ENCODE measurements around the gene ERRFI1.

The ERRFI1 gene

GRCh38 chr1:7991504-7992440, 34.3 kb downstream of the ERRFI1 start:
- Histone ChIP-seq H3K4me3 (ENCODE audit: low read length) (no peak overlapping the region), H3K4me2 (ENCODE audit: low read length) (no peak overlapping the region), H3K27me3 (ENCODE audit: low read depth, low read length) (no peaks in the 10 kb centered on the region), H3K27ac (ENCODE audit: low read length) (no peak overlapping the region), H2AFZ (ENCODE audit: low read depth, low read length) (no peak overlapping the region), H4K20me1 (ENCODE audit: insufficient read depth, low read length) (no peaks in the 10 kb centered on the region), H3K9me3 (ENCODE audit: insufficient read depth, low read length) (no peaks in the 10 kb centered on the region), H3K9ac (ENCODE audit: low read length) (no peak overlapping the region), H3K36me3 (replicated peaks; ENCODE audit: low read depth, low read length) (no peaks in the 10 kb centered on the region), H3K4me1 (ENCODE audit: low read length) (peaks cover 4% of the 10 kb centered on the region), H3K79me2 (ENCODE audit: low read length) (no peaks in the 10 kb centered on the region)
- TF ChIP-seq, protein P1, sequence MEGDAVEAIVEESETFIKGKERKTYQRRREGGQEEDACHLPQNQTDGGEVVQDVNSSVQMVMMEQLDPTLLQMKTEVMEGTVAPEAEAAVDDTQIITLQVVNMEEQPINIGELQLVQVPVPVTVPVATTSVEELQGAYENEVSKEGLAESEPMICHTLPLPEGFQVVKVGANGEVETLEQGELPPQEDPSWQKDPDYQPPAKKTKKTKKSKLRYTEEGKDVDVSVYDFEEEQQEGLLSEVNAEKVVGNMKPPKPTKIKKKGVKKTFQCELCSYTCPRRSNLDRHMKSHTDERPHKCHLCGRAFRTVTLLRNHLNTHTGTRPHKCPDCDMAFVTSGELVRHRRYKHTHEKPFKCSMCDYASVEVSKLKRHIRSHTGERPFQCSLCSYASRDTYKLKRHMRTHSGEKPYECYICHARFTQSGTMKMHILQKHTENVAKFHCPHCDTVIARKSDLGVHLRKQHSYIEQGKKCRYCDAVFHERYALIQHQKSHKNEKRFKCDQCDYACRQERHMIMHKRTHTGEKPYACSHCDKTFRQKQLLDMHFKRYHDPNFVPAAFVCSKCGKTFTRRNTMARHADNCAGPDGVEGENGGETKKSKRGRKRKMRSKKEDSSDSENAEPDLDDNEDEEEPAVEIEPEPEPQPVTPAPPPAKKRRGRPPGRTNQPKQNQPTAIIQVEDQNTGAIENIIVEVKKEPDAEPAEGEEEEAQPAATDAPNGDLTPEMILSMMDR (IDR thresholded peaks at IDR 0.05; ENCODE audit: low read depth, low read length), result no peak
- no peak for TF ChIP-seq EZH2phosphoT487 (IDR thresholded peaks at IDR 0.05; ENCODE audit: low read depth)

DNA sequence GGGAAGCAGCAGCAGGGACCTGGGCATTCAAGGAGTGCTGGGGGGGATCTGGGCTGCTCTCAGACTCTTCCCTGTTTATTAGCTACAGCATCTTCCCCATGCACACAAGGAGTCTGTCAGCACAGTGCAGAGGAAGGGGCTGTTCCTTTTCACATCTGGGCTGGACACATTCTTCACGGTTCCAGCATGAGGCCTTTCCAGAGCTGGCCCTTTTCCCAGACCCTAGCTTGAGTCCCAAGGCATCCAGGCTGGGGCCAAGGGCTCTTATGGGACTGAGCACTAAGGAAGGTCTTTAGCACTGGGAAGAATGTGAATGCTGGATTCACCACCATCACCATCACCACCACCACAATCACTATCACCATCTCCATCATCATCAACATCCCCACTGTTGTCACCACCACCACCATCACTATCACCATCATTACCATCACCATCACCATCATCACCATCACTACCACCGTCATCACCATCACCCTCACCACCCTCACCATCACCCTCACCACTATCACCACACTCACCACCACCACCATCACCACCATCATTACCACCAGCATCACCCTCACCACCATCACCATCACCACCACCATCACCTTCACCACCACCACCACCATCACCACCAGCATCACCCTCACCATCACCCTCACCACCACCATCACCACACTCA, 36.2 kb downstream of the ERRFI1 start:
- Histone ChIP-seq H3K4me1 (ENCODE audit: low read length) (peaks cover 4% of the 10 kb centered on the region), H3K4me3 (ENCODE audit: low read length) (no peak overlapping the region), H4K20me1 (ENCODE audit: insufficient read depth, low read length) (no peaks in the 10 kb centered on the region), H3K4me2 (ENCODE audit: low read length) (no peak overlapping the region), H3K79me2 (ENCODE audit: low read length) (no peaks in the 10 kb centered on the region), H3K36me3 (replicated peaks; ENCODE audit: low read depth, low read length) (peaks cover 7% of the 10 kb centered on the region), H3K27ac (ENCODE audit: low read length) (no peak overlapping the region), H3K9me3 (ENCODE audit: insufficient read depth, low read length) (no peaks in the 10 kb centered on the region), H3K27me3 (ENCODE audit: low read depth, low read length) (no peaks in the 10 kb centered on the region), H2AFZ (ENCODE audit: low read depth, low read length) (no peak overlapping the region), H3K9ac (ENCODE audit: low read length) (no peak overlapping the region)
- TF ChIP-seq, protein P1 (IDR thresholded peaks at IDR 0.05; ENCODE audit: low read depth, low read length), result no peak
- no peak for TF ChIP-seq EZH2phosphoT487 (IDR thresholded peaks at IDR 0.05; ENCODE audit: low read depth)

GRCh38 chr1:7988576-7988975, 37.5 kb downstream of the ERRFI1 start:
- no peaks in the 10 kb centered on the region for H3K79me2 ChIP-seq (ENCODE audit: low read length)
- no peaks in the 10 kb centered on the region for H3K27me3 ChIP-seq (ENCODE audit: low read depth, low read length)
- H2AFZ ChIP-seq (ENCODE audit: low read depth, low read length), result no peak overlapping the region
- no peak overlapping the region for H3K4me2 ChIP-seq (ENCODE audit: low read length)
- no peaks in the 10 kb centered on the region for H3K9me3 ChIP-seq (ENCODE audit: insufficient read depth, low read length)
- no peaks in the 10 kb centered on the region for H4K20me1 ChIP-seq (ENCODE audit: insufficient read depth, low read length)
- H3K4me3 ChIP-seq (ENCODE audit: low read length), result no peak overlapping the region
- no peak overlapping the region for H3K27ac ChIP-seq (ENCODE audit: low read length)
- no peak overlapping the region for H3K9ac ChIP-seq (ENCODE audit: low read length)
- H3K4me1 ChIP-seq (ENCODE audit: low read length), result peaks cover 4% of the 10 kb centered on the region
- TF ChIP-seq EZH2phosphoT487 (IDR thresholded peaks at IDR 0.05; ENCODE audit: low read depth), result no peak
- TF ChIP-seq, protein P1 (IDR thresholded peaks at IDR 0.05; ENCODE audit: low read depth, low read length), result no peak
- peaks cover 12% of the 10 kb centered on the region for H3K36me3 ChIP-seq (replicated peaks; ENCODE audit: low read depth, low read length)

GRCh38 chr1:7987528-7987927, 38.6 kb downstream of the ERRFI1 start:
- H3K4me1 ChIP-seq (ENCODE audit: low read length), result peaks cover 4% of the 10 kb centered on the region
- H3K27ac ChIP-seq (ENCODE audit: low read length), result no peak overlapping the region

More at GRCh38 chr1:7987528-7987927, 38.6 kb downstream of the ERRFI1 start:
- Histone ChIP-seq H3K4me2 (ENCODE audit: low read length) (no peak overlapping the region), H3K36me3 (replicated peaks; ENCODE audit: low read depth, low read length) (peaks cover 23% of the 10 kb centered on the region), H3K4me3 (ENCODE audit: low read length) (no peak overlapping the region), H2AFZ (ENCODE audit: low read depth, low read length) (no peak overlapping the region), H3K79me2 (ENCODE audit: low read length) (peaks cover 6% of the 10 kb centered on the region), H3K9ac (ENCODE audit: low read length) (no peak overlapping the region), H4K20me1 (ENCODE audit: insufficient read depth, low read length) (no peaks in the 10 kb centered on the region), H3K9me3 (ENCODE audit: insufficient read depth, low read length) (no peaks in the 10 kb centered on the region), H3K27me3 (ENCODE audit: low read depth, low read length) (no peaks in the 10 kb centered on the region)
- TF ChIP-seq EZH2phosphoT487 (IDR thresholded peaks at IDR 0.05; ENCODE audit: low read depth), result no peak
- TF ChIP-seq, protein P1 (IDR thresholded peaks at IDR 0.05; ENCODE audit: low read depth, low read length), result no peak
